Liver (tissue), 9 donors: ENCODE results near the gene TAF6L. TPM values are rescaled to one million over a fixed set of nuclear protein-coding genes. Genes with fewer than 3 reads are reported as not detected.

Experiments used
- DNase-seq: peaks from one replicate; pipeline ENCODE4 v3.0.0-alpha.2; 2017; ENCODE audit warnings: low spot score
- H3K27ac ChIP-seq, 2 donors: one replicate each; pipeline ENCODE4 v1.7.0; 2013; ENCODE audit warnings: inconsistent platforms in 2 of 2, low read length in 2 of 2, control low read depth in 1 of 2, low read depth in 1 of 2, mild to moderate bottlenecking in 1 of 2
- H3K27me3 ChIP-seq, 4 donors: one replicate each; pipeline versions ENCODE4 v1.6.1 to v1.7.0; 2013; ENCODE audit warnings: low read length in 3 of 4, inconsistent platforms in 1 of 4, mild to moderate bottlenecking in 1 of 4, moderate library complexity in 1 of 4; ENCODE audit not compliant: control insufficient read depth in 4 of 4, insufficient read depth in 4 of 4
- H3K36me3 ChIP-seq, 4 donors: one replicate each; pipeline versions ENCODE4 v1.6.1 to v1.7.0; 2013; ENCODE audit warnings: low read length in 3 of 4, mild to moderate bottlenecking in 3 of 4, low read depth in 1 of 4, moderate library complexity in 1 of 4; ENCODE audit not compliant: control insufficient read depth in 4 of 4, insufficient read depth in 3 of 4
- H3K4me1 ChIP-seq, 4 donors: one replicate each; pipeline versions ENCODE4 v1.6.1 to v1.7.0; 2013; ENCODE audit warnings: low read length in 3 of 4, mild to moderate bottlenecking in 3 of 4, moderate library complexity in 1 of 4; ENCODE audit not compliant: control insufficient read depth in 4 of 4, insufficient read depth in 4 of 4
- H3K4me3 ChIP-seq, 3 donors: one replicate each; pipeline versions ENCODE4 v1.6.1 to v1.7.0; 2013; ENCODE audit warnings: low read length in 3 of 3, control low read depth in 1 of 3, low read depth in 1 of 3, mild to moderate bottlenecking in 1 of 3
- H3K9ac ChIP-seq, 2 donors: one replicate each; pipeline ENCODE4 v1.7.0; 2013; ENCODE audit warnings: low read length in 2 of 2, mild to moderate bottlenecking in 2 of 2, moderate library complexity in 2 of 2, control low read depth in 1 of 2, low read depth in 1 of 2
- H3K9me3 ChIP-seq, 4 donors: one replicate each; pipeline versions ENCODE4 v1.6.1 to v1.7.0; 2013; ENCODE audit warnings: low read length in 3 of 4; ENCODE audit not compliant: control insufficient read depth in 4 of 4
- ATF3 ChIP-seq: IDR thresholded peaks from 2 replicates; pipeline ENCODE4 v1.6.1; 2016; ENCODE audit warnings: antibody characterized with exemption
- CTCF ChIP-seq: fragments of 150-350 bp; IDR thresholded peaks from 2 replicates; pipeline ENCODE4 v1.5.1; 2017; ENCODE audit warnings: improper control_type of control experiment, low read depth, low read length; ENCODE audit not compliant: missing input control
- EGR1 ChIP-seq, 2 donors: IDR thresholded peaks; 2 replicates each; pipeline ENCODE4 v1.6.1; 2016 to 2018; ENCODE audit warnings: antibody characterized with exemption in 2 of 2, low read depth in 2 of 2
- FOXA1 ChIP-seq: IDR thresholded peaks from 2 replicates; pipeline ENCODE4 v1.6.1; 2016; ENCODE audit warnings: antibody characterized with exemption
- FOXA2 ChIP-seq: IDR thresholded peaks from 2 replicates; pipeline ENCODE4 v1.6.1; 2016; ENCODE audit warnings: antibody characterized with exemption
- GABPA ChIP-seq, 2 donors: IDR thresholded peaks in 1 of 2; conservative IDR thresholded peaks in 1 of 2; 2 replicates each; pipeline ENCODE4 v1.6.1; 2016; ENCODE audit warnings: antibody characterized with exemption in 2 of 2, mild to moderate bottlenecking in 1 of 2, moderate library complexity in 1 of 2
- HNF4A ChIP-seq, 2 donors: conservative IDR thresholded peaks; 2 replicates each; pipeline ENCODE4 v1.6.1; 2016; ENCODE audit warnings: antibody characterized with exemption in 2 of 2, mild to moderate bottlenecking in 2 of 2
- HNF4G ChIP-seq: IDR thresholded peaks from 2 replicates; pipeline ENCODE4 v1.6.1; 2016; ENCODE audit warnings: antibody characterized with exemption
- JUND ChIP-seq, 2 donors: IDR thresholded peaks; 2 replicates each; pipeline ENCODE4 v1.6.1; 2016; ENCODE audit warnings: antibody characterized with exemption in 2 of 2
- MAX ChIP-seq: IDR thresholded peaks from 2 replicates; pipeline ENCODE4 v1.6.1; 2016; ENCODE audit warnings: antibody characterized with exemption
- NR2F2 ChIP-seq: IDR thresholded peaks from 2 replicates; pipeline ENCODE4 v1.6.1; 2016; ENCODE audit warnings: antibody characterized with exemption
- RAD21 ChIP-seq, 2 donors: IDR thresholded peaks; 2 replicates each; pipeline ENCODE4 v1.6.1; 2016; ENCODE audit warnings: antibody characterized with exemption in 2 of 2, mild to moderate bottlenecking in 2 of 2
- REST ChIP-seq: IDR thresholded peaks from 2 replicates; pipeline ENCODE4 v1.6.1; 2016; ENCODE audit warnings: antibody characterized with exemption, mild to moderate bottlenecking
- RXRA ChIP-seq, 2 donors: IDR thresholded peaks; 2 replicates each; pipeline ENCODE4 v1.6.1; 2017 to 2018; ENCODE audit warnings: antibody characterized with exemption in 2 of 2, mild to moderate bottlenecking in 1 of 2
- SP1 ChIP-seq: IDR thresholded peaks from 2 replicates; pipeline ENCODE4 v1.6.1; 2018; ENCODE audit warnings: antibody characterized with exemption, mild to moderate bottlenecking
- TAF1 ChIP-seq: conservative IDR thresholded peaks from 2 replicates; pipeline ENCODE4 v1.6.1; 2016; ENCODE audit warnings: antibody characterized with exemption, mild to moderate bottlenecking
- YY1 ChIP-seq: IDR thresholded peaks from 2 replicates; pipeline ENCODE4 v1.6.1; 2016; ENCODE audit warnings: antibody characterized with exemption, mild to moderate bottlenecking
- ZBTB33 ChIP-seq: IDR thresholded peaks from 2 replicates; pipeline ENCODE4 v1.6.1; 2016; ENCODE audit warnings: antibody characterized with exemption
- WGBS: extraction: QIAGEN DNeasy Blood & Tissue Kit; methylation state at CpG from one replicate; pipeline ENCODE4 v1.1.7; 2013; 5-methylcytosine and 5-hydroxymethylcytosine counted together
- polyA plus RNA-seq, 2 donors: library from polyadenylated mRNA; stranded (reverse) in 1 of 2; unstranded in 1 of 2; fragments of 200-250 nt in 1 of 2; fragments of >200 nt in 1 of 2; fragmentation: Nextera tagmentation in 1 of 2; extraction: Ambion mirVana in 1 of 2; gene quantifications; one replicate each; pipeline versions ENCODE4 v1.2.1 to v1.2.3, GENCODE V29; 2013 to 2015
- total RNA-seq, 2 donors: library from RNA; depleted of rRNA; stranded (reverse); fragments of >200 nt; gene quantifications; one replicate each; pipeline ENCODE4 v1.2.3, GENCODE V29; 2014
- donor health status: healthy.
- donor health status: healthy.
- donor health status: healthy.
- donor health status: healthy.
- donor health status: healthy.

TAF6L gene
- total and polyA plus RNA-seq, 4 donors: 5.8 to 25.2 (median 10.6) TPM

GRCh38 chr11:62778441-62778840 is 7.2 kb downstream of the TAF6L start:
- peaks cover 0 to 2% (median 0%) of the 10 kb centered on the region in 4 donors for H3K4me1 ChIP-seq
- no peak for TF ChIP-seq ATF3
- peaks cover 6 to 48% (median 20%) of the 10 kb centered on the region in 4 donors for H3K36me3 ChIP-seq
- H3K4me3 ChIP-seq: no peak overlapping the region
- no peaks in the 10 kb centered on the region for H3K9me3 ChIP-seq
- WGBS: 95% methylated on average over 3 of the region's 3 CpGs
- no peak for DNase-seq
- no peaks in the 10 kb centered on the region for H3K27me3 ChIP-seq
- no peak overlapping the region for H3K27ac ChIP-seq
- no peak overlapping the region for H3K9ac ChIP-seq

- no peak overlapping the region for H3K4me3 ChIP-seq
- TF ChIP-seq RAD21 (IDR thresholded peaks at IDR 0.05) (no peak), HNF4A (conservative IDR thresholded peaks at IDR 0.05) (no peak), FOXA2 (no peak), CTCF (no peak), JUND (IDR thresholded peaks at IDR 0.05) (no peak), ATF3 (no peak), HNF4G (no peak), REST (no peak), MAX (no peak), FOXA1 (no peak), NR2F2 (no peak), ZBTB33 (no peak), GABPA (IDR thresholded peaks at IDR 0.05 in 1 of 2, conservative IDR thresholded peaks at IDR 0.05 in 1 of 2) (no peak), YY1 (no peak), TAF1 (no peak), EGR1 (IDR thresholded peaks at IDR 0.05; ENCODE audit: low read depth in 2 of 2) (no peak), SP1 (no peak), RXRA (IDR thresholded peaks at IDR 0.05) (no peak)
- H3K9ac ChIP-seq: no peak overlapping the region
- H3K27ac ChIP-seq: no peak overlapping the region
- H3K27me3 ChIP-seq: no peaks in the 10 kb centered on the region
- WGBS: 96% methylated on average over 7 of the region's 7 CpGs
- peaks cover 2 to 11% (median 9%) of the 10 kb centered on the region in 4 donors for H3K4me1 ChIP-seq
- no peaks in the 10 kb centered on the region for H3K9me3 ChIP-seq
- H3K36me3 ChIP-seq: peaks cover 4 to 29% (median 11%) of the 10 kb centered on the region in 4 donors
- no peak for DNase-seq
Observed at GRCh38 chr11:62782753-62783152, 11.6 kb downstream of the TAF6L start.
